HEK293T (cell line): ENCODE measurements around the gene TMEM33.

ENCODE experiments used
- CTCF ChIA-PET: fragments of 350-600 bp; formaldehyde crosslinking; extraction: SDS; loops from one replicate; lab custom pipeline; 2021; ENCODE audit warnings: antibody characterized with exemption, inconsistent platforms; lab: Yijun Ruan, JAX
- POLR2A ChIA-PET: fragments of 350-600 bp; formaldehyde crosslinking; extraction: SDS; loops from one replicate; lab custom pipeline; 2020; ENCODE audit warnings: antibody characterized with exemption, inconsistent platforms; lab: Yijun Ruan, JAX
- DNase-seq: peaks from one replicate; pipeline ENCODE4 v3.0.0; 2012; ENCODE audit warnings: mixed read lengths; ENCODE audit errors: extremely low spot score
- ARNT ChIP-seq: fragments of 450-650 bp; IDR thresholded peaks from 2 replicates; pipeline ENCODE4 v1.6.1; 2017; ENCODE audit warnings: mild to moderate bottlenecking
- BHLHE40 ChIP-seq: fragments of 450-650 bp; IDR thresholded peaks from 2 replicates; pipeline ENCODE4 v1.6.1; 2016; ENCODE audit warnings: mild to moderate bottlenecking, moderate library complexity, borderline replicate concordance
- CTBP1 ChIP-seq: fragments of 450-650 bp; IDR thresholded peaks from 2 replicates; pipeline ENCODE4 v1.6.1; 2016; ENCODE audit warnings: borderline replicate concordance
- ELF4 ChIP-seq: fragments of 450-650 bp; IDR thresholded peaks from 2 replicates; pipeline ENCODE4 v1.6.1; 2017; ENCODE audit warnings: antibody characterized with exemption
- FOXA1 ChIP-seq: fragments of 450-650 bp; IDR thresholded peaks from 2 replicates; pipeline ENCODE4 v1.6.1; 2016; ENCODE audit warnings: mild to moderate bottlenecking
- FOXK2 ChIP-seq: fragments of 450-650 bp; IDR thresholded peaks from 2 replicates; pipeline ENCODE4 v1.6.1; 2016; ENCODE audit warnings: mild to moderate bottlenecking
- FOXM1 ChIP-seq: fragments of 450-650 bp; IDR thresholded peaks from 2 replicates; pipeline ENCODE4 v1.6.1; 2017; ENCODE audit warnings: mild to moderate bottlenecking, borderline replicate concordance
- HDGF ChIP-seq: fragments of 450-650 bp; IDR thresholded peaks from 2 replicates; pipeline ENCODE4 v1.6.1; 2017; ENCODE audit warnings: antibody characterized with exemption, borderline replicate concordance
- L3MBTL2 ChIP-seq: fragments of 450-650 bp; conservative IDR thresholded peaks from 2 replicates; pipeline ENCODE4 v1.6.1; 2016; ENCODE audit warnings: mild to moderate bottlenecking
- LEF1 ChIP-seq: fragments of 450-650 bp; IDR thresholded peaks from 2 replicates; pipeline ENCODE4 v1.6.1; 2017; ENCODE audit warnings: mild to moderate bottlenecking, borderline replicate concordance
- NFRKB ChIP-seq: fragments of 450-650 bp; IDR thresholded peaks from 2 replicates; pipeline ENCODE4 v1.6.1; 2016; ENCODE audit warnings: mild to moderate bottlenecking, moderate library complexity
- PKNOX1 ChIP-seq: fragments of 450-650 bp; IDR thresholded peaks from 2 replicates; pipeline ENCODE4 v1.6.1; 2016
- SP1 ChIP-seq: fragments of 450-650 bp; IDR thresholded peaks from 2 replicates; pipeline ENCODE4 v1.6.1; 2017
- SUZ12 ChIP-seq: fragments of 450-650 bp; IDR thresholded peaks from 2 replicates; pipeline ENCODE4 v1.6.1; 2016; ENCODE audit warnings: mild to moderate bottlenecking
- TARDBP ChIP-seq: fragments of 450-650 bp; IDR thresholded peaks from 2 replicates; pipeline ENCODE4 v1.6.1; 2016
- ZNF384 ChIP-seq: fragments of 450-650 bp; IDR thresholded peaks from 2 replicates; pipeline ENCODE4 v1.6.1; 2016

TMEM33 gene

GRCh38 chr4:41944089-41944488 is 8.9 kb downstream of the TMEM33 start:
- TF ChIP-seq FOXA1 (no peak), ZNF384 (no peak), FOXM1 (no peak), HDGF (no peak), FOXK2 (no peak), CTBP1 (no peak), NFRKB (no peak), BHLHE40 (no peak), ELF4 (no peak), TARDBP (no peak), SP1 (no peak), SUZ12 (no peak), L3MBTL2 (no peak), ARNT (no peak), LEF1 (no peak), PKNOX1 (no peak)
- ChIA-PET POLR2A (no interaction called here), CTCF (no interaction called here)
- no peak for DNase-seq

- POLR2A ChIA-PET: no interaction called here
- no peak for DNase-seq
- no peak for TF ChIP-seq FOXM1
- CTCF ChIA-PET: no interaction called here
These were observed 14.3 kb downstream of the TMEM33 start for GRCh38 chr4:41949531-41949930.

GRCh38 chr4:41957634-41958033 is 22.4 kb downstream of the TMEM33 start:
- CTCF ChIA-PET: interaction anchor here (0.6 to 1.0 kb wide), 4 partner anchors 46 to 323 kb away, joined by 3 to 5 read pairs (median 4); no protein-coding TSS in a partner anchor
- POLR2A ChIA-PET: no interaction called here
- TF ChIP-seq BHLHE40: no peak
- TF ChIP-seq PKNOX1: no peak
- no peak for TF ChIP-seq SUZ12
- no peak for TF ChIP-seq FOXK2
- no peak for TF ChIP-seq SP1
- no peak for TF ChIP-seq NFRKB
- no peak for TF ChIP-seq L3MBTL2
- TF ChIP-seq FOXM1: no peak
- TF ChIP-seq HDGF: no peak
- TF ChIP-seq TARDBP: no peak
- no peak for TF ChIP-seq ELF4
- no peak for TF ChIP-seq ZNF384
- TF ChIP-seq FOXA1: no peak
- TF ChIP-seq ARNT: no peak
- TF ChIP-seq LEF1: no peak
- TF ChIP-seq CTBP1: no peak
- peak; percentile 19 for DNase-seq

- CTCF ChIA-PET: no interaction called here
- POLR2A ChIA-PET: no interaction called here
- no peak for DNase-seq
- no peak for TF ChIP-seq ZNF384
These were observed 27.9 kb downstream of the TMEM33 start for GRCh38 chr4:41963105-41963504.

- ChIA-PET POLR2A (no interaction called here), CTCF (no interaction called here)
- DNase-seq: no peak
- TF ChIP-seq NFRKB (no peak), BHLHE40 (no peak), TARDBP (no peak), ZNF384 (no peak), PKNOX1 (no peak), SP1 (no peak), ARNT (no peak), FOXK2 (no peak), L3MBTL2 (no peak), ELF4 (no peak), HDGF (no peak), FOXA1 (no peak), LEF1 (no peak), SUZ12 (no peak), CTBP1 (no peak), FOXM1 (no peak)
These were observed 29.2 kb downstream of the TMEM33 start for GRCh38 chr4:41964401-41964800.

- TF ChIP-seq CTBP1: no peak
- no peak for TF ChIP-seq L3MBTL2
- CTCF ChIA-PET: no interaction called here
- no peak for DNase-seq
- POLR2A ChIA-PET: no interaction called here
These were observed 32.2 kb downstream of the TMEM33 start for GRCh38 chr4:41967392-41967791.

GRCh38 chr4:41969671-41970070 is 34.4 kb downstream of the TMEM33 start:
- ChIA-PET POLR2A (no interaction called here), CTCF (no interaction called here)
- TF ChIP-seq NFRKB (no peak), SP1 (no peak), L3MBTL2 (no peak)
- DNase-seq: no peak
